ENCODE data around the gene PTPRM. TPM values are rescaled to one million over a fixed set of nuclear protein-coding genes. Genes with fewer than 3 reads are reported as not detected.

Gene PTPRM
- total and polyA plus RNA-seq, 2 donors (not counting 3 experiments of a cell fraction or from before 2014, with no cell fraction given), result 37.4 to 43.7 TPM

DNA sequence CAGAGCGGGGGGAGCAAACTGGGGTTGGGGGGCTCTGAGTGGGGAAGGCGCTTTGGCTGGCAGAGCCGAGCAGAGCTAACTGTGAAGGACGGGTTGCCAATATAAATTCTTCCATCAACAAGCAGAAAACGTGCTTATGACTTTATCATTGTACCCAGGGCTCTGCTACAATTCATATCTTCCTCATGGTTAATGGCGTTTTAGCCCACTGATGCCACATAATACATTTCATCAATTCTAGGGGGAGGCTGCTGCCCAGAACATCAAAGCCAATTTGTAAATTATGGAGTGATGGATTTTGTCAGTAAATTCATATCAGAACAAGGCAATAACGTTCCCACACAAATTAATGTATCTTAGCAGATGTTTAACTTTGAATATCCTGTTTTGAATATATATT is 866.7 kb downstream of the PTPRM start:
- Histone ChIP-seq H3K27ac (ENCODE audit: insufficient read depth, low read depth, low read length) (no peak overlapping the region), H3K36me3 (ENCODE audit: control insufficient read depth in 2 of 2, extremely low read depth in 1 of 2, insufficient read depth in 2 of 2, low read length in 2 of 2) (no peaks in the 10 kb centered on the region), H3K79me2 (ENCODE audit: control insufficient read depth, insufficient read depth, low read length) (no peaks in the 10 kb centered on the region), H4K20me1 (replicated peaks; ENCODE audit: control insufficient read depth, extremely low read depth, insufficient read depth, low read length) (no peaks in the 10 kb centered on the region), H3K9me3 (replicated peaks; ENCODE audit: control insufficient read depth, insufficient read depth, low read length) (no peaks in the 10 kb centered on the region), H3K9me1 (replicated peaks; ENCODE audit: control insufficient read depth, extremely low read depth, insufficient read depth, low read length) (no peaks in the 10 kb centered on the region), H3K9ac (replicated peaks; ENCODE audit: extremely low read depth, insufficient read depth, low read length) (no peak overlapping the region), H3K4me3 (replicated peaks in 1 of 3; ENCODE audit: insufficient read depth in 1 of 3, low read depth in 1 of 3, low read length in 3 of 3) (no peak overlapping the region), H2AFZ (ENCODE audit: low read depth, low read length) (no peak overlapping the region), H3K4me2 (ENCODE audit: insufficient read depth, low read length) (no peak overlapping the region), H3K4me1 (ENCODE audit: control insufficient read depth, extremely low read depth, insufficient read depth, low read length) (no peaks in the 10 kb centered on the region), H3K27me3 (ENCODE audit: control insufficient read depth in 2 of 2, insufficient read depth in 2 of 2, low read length in 2 of 2) (no peaks in the 10 kb centered on the region)
- FAIRE-seq (no peak), DNase-seq (ENCODE audit: low read depth, low spot score) (no peak)
- dilution Hi-C loops (cut with MboI; ENCODE audit: extremely low pct_ligation_motif_present, low sequenced_read_pairs) (no loop called here), intact Hi-C loops (cut with micrococcal nuclease) (no loop called here)
- no peak for TF ChIP-seq EZH2 (IDR thresholded peaks at IDR 0.05; ENCODE audit: borderline replicate concordance, low read depth, low read length, severe bottlenecking)
- TF ChIP-seq GATA2 (IDR thresholded peaks at IDR 0.05; ENCODE audit: insufficient read depth, insufficient read length, low read depth, low read length), result no peak
- TF ChIP-seq POLR2A (IDR thresholded peaks at IDR 0.05; ENCODE audit: low read depth, low read length), result no peak
- TF ChIP-seq JUN (IDR thresholded peaks at IDR 0.05; ENCODE audit: borderline replicate concordance, insufficient read depth, insufficient read length, low read depth), result no peak
- TF ChIP-seq, protein P1, sequence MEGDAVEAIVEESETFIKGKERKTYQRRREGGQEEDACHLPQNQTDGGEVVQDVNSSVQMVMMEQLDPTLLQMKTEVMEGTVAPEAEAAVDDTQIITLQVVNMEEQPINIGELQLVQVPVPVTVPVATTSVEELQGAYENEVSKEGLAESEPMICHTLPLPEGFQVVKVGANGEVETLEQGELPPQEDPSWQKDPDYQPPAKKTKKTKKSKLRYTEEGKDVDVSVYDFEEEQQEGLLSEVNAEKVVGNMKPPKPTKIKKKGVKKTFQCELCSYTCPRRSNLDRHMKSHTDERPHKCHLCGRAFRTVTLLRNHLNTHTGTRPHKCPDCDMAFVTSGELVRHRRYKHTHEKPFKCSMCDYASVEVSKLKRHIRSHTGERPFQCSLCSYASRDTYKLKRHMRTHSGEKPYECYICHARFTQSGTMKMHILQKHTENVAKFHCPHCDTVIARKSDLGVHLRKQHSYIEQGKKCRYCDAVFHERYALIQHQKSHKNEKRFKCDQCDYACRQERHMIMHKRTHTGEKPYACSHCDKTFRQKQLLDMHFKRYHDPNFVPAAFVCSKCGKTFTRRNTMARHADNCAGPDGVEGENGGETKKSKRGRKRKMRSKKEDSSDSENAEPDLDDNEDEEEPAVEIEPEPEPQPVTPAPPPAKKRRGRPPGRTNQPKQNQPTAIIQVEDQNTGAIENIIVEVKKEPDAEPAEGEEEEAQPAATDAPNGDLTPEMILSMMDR (IDR thresholded peaks at IDR 0.05; ENCODE audit: extremely low read depth in 1 of 2, insufficient read depth in 1 of 2, low read depth in 1 of 2, low read length in 2 of 2), result no peak
- TF ChIP-seq, protein P2, sequence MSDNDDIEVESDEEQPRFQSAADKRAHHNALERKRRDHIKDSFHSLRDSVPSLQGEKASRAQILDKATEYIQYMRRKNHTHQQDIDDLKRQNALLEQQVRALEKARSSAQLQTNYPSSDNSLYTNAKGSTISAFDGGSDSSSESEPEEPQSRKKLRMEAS (IDR thresholded peaks at IDR 0.05; ENCODE audit: insufficient read depth, insufficient read length), result no peak
- TF ChIP-seq POLR2AphosphoS5 (IDR thresholded peaks at IDR 0.05; ENCODE audit: insufficient read depth, low read depth, low read length), result no peak
- TF ChIP-seq FOS (IDR thresholded peaks at IDR 0.05; ENCODE audit: borderline replicate concordance, insufficient read depth, low read length), result no peak
- no peak for TF ChIP-seq MYC (IDR thresholded peaks at IDR 0.05; ENCODE audit: low read depth, low read length)
- BruUV-seq (replicated peaks), result no TSS peak
- POLR2A ChIA-PET, result no interaction called here
- CTCF ChIA-PET, result no interaction called here

Measured in endothelial cell of umbilical vein (primary cell).